Measurements from ENCODE around the gene CLCF1. TPM values are rescaled to one million over a fixed set of nuclear protein-coding genes. Genes with fewer than 3 reads are reported as not detected.

Gene CLCF1
- total and polyA plus RNA-seq, 2 of the 13 experiments (the other 11 are each of a cell fraction or from before 2014, with no cell fraction given), result 0.49 to 0.78 TPM

GRCh38 chr11:67354075-67355022, 19.0 kb downstream of the CLCF1 start (continued):
- TF ChIP-seq BRD4 (CRISPR knock-in tag; IDR thresholded peaks at IDR 0.05) (no peak), ZNF460 (CRISPR knock-in tag; IDR thresholded peaks at IDR 0.05; ENCODE audit: borderline replicate concordance) (no peak), TCF7 (IDR thresholded peaks at IDR 0.05; ENCODE audit: low read depth) (no peak), CCAR2 (optimal IDR thresholded peaks at IDR 0.05; ENCODE audit: low read depth, low read length) (no peak), NPAS2 (CRISPR knock-in tag; IDR thresholded peaks at IDR 0.05; ENCODE audit: borderline replicate concordance) (no peak), PAF1 (CRISPR knock-in tag; IDR thresholded peaks at IDR 0.05) (no peak), CBX2 (IDR thresholded peaks at IDR 0.05; ENCODE audit: low read depth, low read length) (no peak), CBX2 (CRISPR knock-in tag; IDR thresholded peaks at IDR 0.05; ENCODE audit: low read depth) (no peak), ARID4A (CRISPR knock-in tag; IDR thresholded peaks at IDR 0.05; ENCODE audit: borderline replicate concordance) (peak; percentile 45), ZNF552 (CRISPR knock-in tag; IDR thresholded peaks at IDR 0.05; ENCODE audit: borderline replicate concordance) (no peak), ZNF343 (CRISPR knock-in tag; IDR thresholded peaks at IDR 0.05) (no peak), RFXAP (CRISPR knock-in tag; IDR thresholded peaks at IDR 0.05; ENCODE audit: borderline replicate concordance) (no peak), ZC3H4 (CRISPR knock-in tag; IDR thresholded peaks at IDR 0.05; ENCODE audit: borderline replicate concordance) (peak; percentile 37; the same call in 1 of the 2 replicates), ZNF597 (CRISPR knock-in tag; IDR thresholded peaks at IDR 0.05) (no peak), ZNF792 (CRISPR knock-in tag; IDR thresholded peaks at IDR 0.05) (peak; percentile 69; the same call in 1 of the 2 replicates), PBX3 (CRISPR knock-in tag; IDR thresholded peaks at IDR 0.05; ENCODE audit: borderline replicate concordance) (no peak), ZNF33B (CRISPR knock-in tag; IDR thresholded peaks at IDR 0.05) (no peak), ZNF687 (CRISPR knock-in tag; IDR thresholded peaks at IDR 0.05) (peak; percentile 77), NFRKB (IDR thresholded peaks at IDR 0.05) (no peak)

Data from HepG2 (cell line).